ENCODE measurements around the gene ETHE1.
"Not testable (repeated sequence)": the region's sequence is repeated elsewhere in the genome, so short reads cannot be mapped to it uniquely, and the experiment has no call there.

- TF ChIP-seq EZH2 (IDR thresholded peaks at IDR 0.05; ENCODE audit: borderline replicate concordance, low read length): not testable (repeated sequence)
- TF ChIP-seq, protein P1, sequence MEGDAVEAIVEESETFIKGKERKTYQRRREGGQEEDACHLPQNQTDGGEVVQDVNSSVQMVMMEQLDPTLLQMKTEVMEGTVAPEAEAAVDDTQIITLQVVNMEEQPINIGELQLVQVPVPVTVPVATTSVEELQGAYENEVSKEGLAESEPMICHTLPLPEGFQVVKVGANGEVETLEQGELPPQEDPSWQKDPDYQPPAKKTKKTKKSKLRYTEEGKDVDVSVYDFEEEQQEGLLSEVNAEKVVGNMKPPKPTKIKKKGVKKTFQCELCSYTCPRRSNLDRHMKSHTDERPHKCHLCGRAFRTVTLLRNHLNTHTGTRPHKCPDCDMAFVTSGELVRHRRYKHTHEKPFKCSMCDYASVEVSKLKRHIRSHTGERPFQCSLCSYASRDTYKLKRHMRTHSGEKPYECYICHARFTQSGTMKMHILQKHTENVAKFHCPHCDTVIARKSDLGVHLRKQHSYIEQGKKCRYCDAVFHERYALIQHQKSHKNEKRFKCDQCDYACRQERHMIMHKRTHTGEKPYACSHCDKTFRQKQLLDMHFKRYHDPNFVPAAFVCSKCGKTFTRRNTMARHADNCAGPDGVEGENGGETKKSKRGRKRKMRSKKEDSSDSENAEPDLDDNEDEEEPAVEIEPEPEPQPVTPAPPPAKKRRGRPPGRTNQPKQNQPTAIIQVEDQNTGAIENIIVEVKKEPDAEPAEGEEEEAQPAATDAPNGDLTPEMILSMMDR (IDR thresholded peaks at IDR 0.05; ENCODE audit: low read length): not testable (repeated sequence)
Observed at GRCh38 chr19:43523696-43524095, 3.3 kb downstream of the ETHE1 start.
